SK-N-SH (cell line): ENCODE results near the gene DHRS9. TPM values are rescaled to one million over a fixed set of nuclear protein-coding genes. Genes with fewer than 3 reads are reported as not detected.

Source experiments
- CTCF ChIA-PET: fragments of 300-600, 350-600 bp; formaldehyde crosslinking; extraction: SDS; loops from one replicate; lab custom pipeline; 2021; lab: Yijun Ruan, JAX
- POLR2A ChIA-PET: fragments of 350-600 bp; sonication (Branson Sonifier 250); formaldehyde crosslinking; extraction: SDS; loops from one replicate; lab custom pipeline; 2020; ENCODE audit warnings: antibody characterized with exemption, inconsistent platforms; lab: Yijun Ruan, JAX
- DNase-seq: peaks from one replicate; pipeline ENCODE4 v3.0.0; 2012
- H2AFZ ChIP-seq: fragments of 200-600 bp; sonication (generic); 2 replicates; pipeline ENCODE4 v1.8.1; 2016; ENCODE audit warnings: antibody characterized with exemption, mild to moderate bottlenecking, low read depth
- H3F3A ChIP-seq: fragments of 200-600 bp; sonication (generic); replicated peaks from 2 replicates; pipeline ENCODE3; 2016; ENCODE audit warnings: antibody characterized with exemption, mild to moderate bottlenecking; ENCODE audit not compliant: insufficient read depth
- H3K27ac ChIP-seq, 2 experiments: fragments of 200-500 bp in 1 of 2; fragments of 200-600 bp in 1 of 2; sonication (Bioruptor generic) in 1 of 2; sonication (generic), shearing (Covaris generic) in 1 of 2; 2 replicates each; pipeline versions ENCODE4 v1.5.1 to v1.6.1; 2014 to 2016; ENCODE audit warnings: low read depth in 2 of 2, inconsistent platforms in 1 of 2, low read length in 1 of 2, mild to moderate bottlenecking in 1 of 2, mixed read lengths in 1 of 2
- H3K27me3 ChIP-seq: fragments of 200-600 bp; sonication (generic), shearing (Covaris generic); 2 replicates; pipeline ENCODE4 v1.6.1; 2016; ENCODE audit warnings: mixed run types; ENCODE audit not compliant: insufficient read depth
- H3K36me3 ChIP-seq, 2 experiments: fragments of 200-500 bp in 1 of 2; fragments of 200-600 bp in 1 of 2; sonication (Bioruptor generic) in 1 of 2; sonication (generic) in 1 of 2; replicated peaks in 1 of 2; 2 replicates each; pipeline versions ENCODE3 to v1.5.1; 2014 to 2016; ENCODE audit warnings: low read length in 1 of 2, mild to moderate bottlenecking in 1 of 2; ENCODE audit not compliant: insufficient read depth in 2 of 2, control insufficient read depth in 1 of 2
- H3K4me1 ChIP-seq, 2 experiments: fragments of 200-500 bp in 1 of 2; fragments of 200-600 bp in 1 of 2; sonication (Bioruptor generic) in 1 of 2; sonication (generic), shearing (Covaris generic) in 1 of 2; 2 replicates each; pipeline versions ENCODE4 v1.5.1 to v1.6.1; 2014 to 2016; ENCODE audit warnings: low read depth in 1 of 2, low read length in 1 of 2, mixed run types in 1 of 2; ENCODE audit not compliant: insufficient read depth in 2 of 2, control insufficient read depth in 1 of 2
- H3K4me2 ChIP-seq: fragments of 200-600 bp; sonication (generic), shearing (Covaris generic); 2 replicates; pipeline ENCODE4 v1.6.1; 2017; ENCODE audit warnings: mixed run types
- H3K4me3 ChIP-seq, 2 experiments: fragments of 200-500 bp in 1 of 2; fragments of 200-600 bp in 1 of 2; sonication (Bioruptor generic) in 1 of 2; sonication (generic), shearing (Covaris generic) in 1 of 2; 2 replicates each; pipeline versions ENCODE4 v1.5.1 to v1.8.1; 2014 to 2016; ENCODE audit warnings: low read depth in 2 of 2, inconsistent platforms in 1 of 2, low read length in 1 of 2, mild to moderate bottlenecking in 1 of 2, mixed read lengths in 1 of 2, moderate library complexity in 1 of 2
- H3K79me2 ChIP-seq: fragments of 200-600 bp; sonication (generic); 2 replicates; pipeline ENCODE4 v1.8.1; 2017; ENCODE audit warnings: mild to moderate bottlenecking; ENCODE audit not compliant: insufficient read depth
- H3K9ac ChIP-seq: fragments of 200-600 bp; sonication (generic); 2 replicates; pipeline ENCODE4 v1.6.1; 2017; ENCODE audit warnings: mixed run types
- H3K9me2 ChIP-seq: fragments of 200-600 bp; sonication (generic); 2 replicates; pipeline ENCODE4 v1.6.1; 2017; ENCODE audit warnings: mixed run types
- H3K9me3 ChIP-seq: fragments of 200-600 bp; sonication (generic); 2 replicates; pipeline ENCODE4 v1.6.1; 2017; ENCODE audit warnings: mixed run types, mild to moderate bottlenecking, moderate library complexity
- H4K20me1 ChIP-seq: fragments of 200-600 bp; sonication (generic); 2 replicates; pipeline ENCODE4 v1.6.1; 2017; ENCODE audit warnings: mild to moderate bottlenecking, mixed run types; ENCODE audit not compliant: insufficient read depth
- ELF1 ChIP-seq: IDR thresholded peaks from 2 replicates; pipeline ENCODE4 v1.4.0; 2012
- EP300 ChIP-seq, 2 experiments: IDR thresholded peaks; 2 replicates each; pipeline versions ENCODE4 v1.4.0 to v1.6.1; 2012; ENCODE audit warnings: borderline replicate concordance in 1 of 2, low read depth in 1 of 2, low read length in 1 of 2
- EZH2phosphoT487 ChIP-seq: fragments of 200-600 bp; sonication (generic); IDR thresholded peaks from 2 replicates; pipeline ENCODE4 v1.6.1; 2017; ENCODE audit warnings: low read depth, mixed run types, mild to moderate bottlenecking, antibody characterized with exemption, moderate library complexity, borderline replicate concordance
- FOSL2 ChIP-seq: IDR thresholded peaks from 2 replicates; pipeline ENCODE4 v1.4.0; 2012; ENCODE audit warnings: low read depth, mild to moderate bottlenecking, moderate library complexity, borderline replicate concordance
- GATA2 ChIP-seq: sonication (generic); formaldehyde crosslinking; IDR thresholded peaks from 2 replicates; pipeline ENCODE4 v1.5.0; 2020; ENCODE audit warnings: mild to moderate bottlenecking, missing genetic modification reagents
- IRF3 ChIP-seq: fragments of 150-350 bp; IDR thresholded peaks from 2 replicates; pipeline ENCODE4 v1.6.1; 2016; ENCODE audit warnings: mild to moderate bottlenecking, low read depth, low read length
- MXI1 ChIP-seq: IDR thresholded peaks from 2 replicates; pipeline ENCODE4 v1.6.1; 2012; ENCODE audit warnings: mild to moderate bottlenecking, low read depth, low read length, improper control_type of control experiment
- REST ChIP-seq: IDR thresholded peaks from 2 replicates; pipeline ENCODE4 v1.6.1; 2012; ENCODE audit warnings: mild to moderate bottlenecking, low read depth, low read length, moderate library complexity
- RFX5 ChIP-seq: IDR thresholded peaks from 2 replicates; pipeline ENCODE4 v1.6.1; 2012; ENCODE audit warnings: mild to moderate bottlenecking, improper control_type of control experiment, low read length
- SMC3 ChIP-seq: IDR thresholded peaks from 2 replicates; pipeline ENCODE4 v1.6.1; 2012; ENCODE audit warnings: low read depth, low read length, improper control_type of control experiment
- TCF12 ChIP-seq: IDR thresholded peaks from 2 replicates; pipeline ENCODE4 v1.4.0; 2012
- TEAD4 ChIP-seq: IDR thresholded peaks from 2 replicates; pipeline ENCODE4 v1.4.0; 2012; ENCODE audit warnings: mild to moderate bottlenecking, borderline replicate concordance; ENCODE audit not compliant: insufficient read depth
- YY1 ChIP-seq: IDR thresholded peaks from 2 replicates; pipeline ENCODE4 v1.4.0; 2012; ENCODE audit warnings: low read depth, mild to moderate bottlenecking
- WGBS: methylation state at CpG from one replicate; pipeline ENCODE4 v1.1.6; 2017; ENCODE audit warnings: low lambda C conversion rate; 5-methylcytosine and 5-hydroxymethylcytosine counted together
- polyA plus RNA-seq, 3 experiments: library from polyadenylated mRNA; depleted of rRNA; stranded (reverse); fragments of >200 nt; gene quantifications; 2 replicates each; pipeline ENCODE4 v1.2.3, GENCODE V29; 2012

Gene DHRS9
- polyA plus RNA-seq, 1 of the 3 experiments (the other 2 are of a cell fraction) = not detected

GRCh38 chr2:169034256-169034655, 35.1 kb upstream of the DHRS9 start:
- CTCF ChIA-PET = interaction anchor here (1.3 kb wide), 1 partner anchor 187 kb away, joined by 3 read pairs; no protein-coding TSS in a partner anchor
- Histone ChIP-seq H3K9me3 (no peaks in the 10 kb centered on the region), H4K20me1 (no peaks in the 10 kb centered on the region), H3K27me3 (no peaks in the 10 kb centered on the region), H3K9me2 (no peaks in the 10 kb centered on the region), H3K27ac (no peak overlapping the region), H3K4me3 (no peak overlapping the region), H3K79me2 (no peaks in the 10 kb centered on the region), H3K4me2 (no peak overlapping the region), H3K9ac (no peak overlapping the region), H3K36me3 (no peaks in the 10 kb centered on the region), H2AFZ (no peak overlapping the region), H3K4me1 (no peaks in the 10 kb centered on the region), H3F3A (no peaks in the 10 kb centered on the region)
- 22% methylated on average over 1 of the region's 1 CpG for WGBS
- no peak for DNase-seq
- TF ChIP-seq REST (no peak), ELF1 (no peak), YY1 (no peak), EP300 (IDR thresholded peaks at IDR 0.05; ENCODE audit: borderline replicate concordance in 1 of 2, low read depth in 1 of 2, low read length in 1 of 2) (no peak), SMC3 (no peak), TEAD4 (no peak), IRF3 (no peak), GATA2 (no peak), RFX5 (no peak)
- POLR2A ChIA-PET = no interaction called here

GRCh38 chr2:169034984-169035544, 34.3 kb upstream of the DHRS9 start:
- Histone ChIP-seq H3K4me3 (no peak overlapping the region), H3K9ac (no peak overlapping the region), H3F3A (no peaks in the 10 kb centered on the region), H3K79me2 (no peaks in the 10 kb centered on the region), H3K4me1 (no peaks in the 10 kb centered on the region), H2AFZ (no peak overlapping the region), H3K4me2 (no peak overlapping the region), H3K27me3 (no peaks in the 10 kb centered on the region), H3K9me2 (no peaks in the 10 kb centered on the region), H4K20me1 (no peaks in the 10 kb centered on the region), H3K36me3 (no peaks in the 10 kb centered on the region), H3K27ac (no peak overlapping the region), H3K9me3 (no peaks in the 10 kb centered on the region)
- POLR2A ChIA-PET = no interaction called here
- no peak for DNase-seq
- TF ChIP-seq FOSL2 (no peak), SMC3 (no peak), IRF3 (no peak), MXI1 (no peak), EZH2phosphoT487 (no peak), GATA2 (no peak), TCF12 (no peak)
- CTCF ChIA-PET = interaction anchor here (1.2 to 1.3 kb wide), 2 partner anchors 107 to 186 kb away, joined by 3 read pairs; no protein-coding TSS in a partner anchor
